HG03571 (cell line): ENCODE results near the gene TRERF1.
"Not testable (repeated sequence)": the region's sequence is repeated elsewhere in the genome, so short reads cannot be mapped to it uniquely, and the experiment has no call there.

Experiments
- ATAC-seq: cut with Tn5 transposase; IDR thresholded peaks from one replicate; pipeline ENCODE4 v1.9.1; 2021; ENCODE audit not compliant: unreplicated experiment

Gene TRERF1

DNA sequence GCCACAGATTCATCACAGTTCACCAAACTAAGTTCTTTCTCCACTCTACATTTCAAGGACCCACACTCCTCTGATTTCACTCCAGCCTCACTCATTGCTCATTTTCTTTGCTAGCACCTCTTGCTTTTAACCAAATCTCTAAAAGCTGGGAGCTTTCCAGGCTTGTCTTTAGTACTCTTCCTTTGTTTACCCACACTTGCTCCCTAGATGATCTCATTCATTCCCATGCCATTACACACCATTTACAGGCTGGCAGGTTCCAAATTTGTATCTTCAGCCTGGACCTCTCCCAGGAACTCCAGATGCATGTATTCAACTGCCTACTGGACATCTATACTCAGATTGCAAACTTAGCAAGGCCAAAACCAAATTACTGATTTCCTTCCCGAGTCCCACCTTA is 251.7 kb downstream of the TRERF1 start:
- no peak for ATAC-seq

DNA sequence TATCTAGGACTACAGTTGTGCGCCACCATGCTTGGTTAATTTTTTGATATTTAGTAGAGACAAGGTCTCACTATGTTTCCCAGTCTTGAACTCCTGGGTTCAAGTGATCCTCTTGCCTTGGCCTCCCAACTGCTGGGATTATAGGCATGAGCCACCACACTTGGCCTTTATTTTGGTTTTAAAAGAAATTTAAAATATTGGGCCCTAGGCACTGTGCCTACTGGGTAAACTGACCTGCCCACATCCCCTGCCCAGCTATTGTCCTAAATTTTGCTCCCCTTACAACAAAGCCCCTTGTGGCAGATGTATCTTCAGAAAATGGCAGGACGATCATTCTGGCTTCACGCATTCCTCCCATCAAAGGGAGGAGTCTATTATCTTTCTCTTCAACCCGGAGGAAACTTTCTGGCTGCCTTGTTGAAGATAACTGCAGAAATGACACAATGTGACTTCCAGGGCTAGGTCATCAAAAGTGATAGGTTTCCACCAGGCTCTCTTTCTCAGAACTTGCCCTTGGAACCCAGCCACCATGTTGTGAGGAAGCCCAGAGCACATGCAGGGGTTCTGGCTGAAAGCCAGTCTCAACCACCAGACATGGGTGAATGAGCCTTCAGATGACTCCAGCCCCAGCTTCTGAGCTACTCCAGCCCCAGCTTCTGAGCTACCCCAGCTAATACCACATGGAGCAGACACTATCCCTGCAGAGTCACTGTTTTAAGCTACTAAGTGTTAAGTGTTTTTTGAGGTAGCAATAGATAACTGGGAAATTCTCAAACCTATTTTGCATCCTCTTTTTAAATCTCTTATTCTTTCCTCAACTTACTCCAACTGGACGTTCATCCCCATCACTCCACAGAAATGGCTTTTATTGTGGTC is 252.4 kb downstream of the TRERF1 start:
- ATAC-seq = no peak

DNA sequence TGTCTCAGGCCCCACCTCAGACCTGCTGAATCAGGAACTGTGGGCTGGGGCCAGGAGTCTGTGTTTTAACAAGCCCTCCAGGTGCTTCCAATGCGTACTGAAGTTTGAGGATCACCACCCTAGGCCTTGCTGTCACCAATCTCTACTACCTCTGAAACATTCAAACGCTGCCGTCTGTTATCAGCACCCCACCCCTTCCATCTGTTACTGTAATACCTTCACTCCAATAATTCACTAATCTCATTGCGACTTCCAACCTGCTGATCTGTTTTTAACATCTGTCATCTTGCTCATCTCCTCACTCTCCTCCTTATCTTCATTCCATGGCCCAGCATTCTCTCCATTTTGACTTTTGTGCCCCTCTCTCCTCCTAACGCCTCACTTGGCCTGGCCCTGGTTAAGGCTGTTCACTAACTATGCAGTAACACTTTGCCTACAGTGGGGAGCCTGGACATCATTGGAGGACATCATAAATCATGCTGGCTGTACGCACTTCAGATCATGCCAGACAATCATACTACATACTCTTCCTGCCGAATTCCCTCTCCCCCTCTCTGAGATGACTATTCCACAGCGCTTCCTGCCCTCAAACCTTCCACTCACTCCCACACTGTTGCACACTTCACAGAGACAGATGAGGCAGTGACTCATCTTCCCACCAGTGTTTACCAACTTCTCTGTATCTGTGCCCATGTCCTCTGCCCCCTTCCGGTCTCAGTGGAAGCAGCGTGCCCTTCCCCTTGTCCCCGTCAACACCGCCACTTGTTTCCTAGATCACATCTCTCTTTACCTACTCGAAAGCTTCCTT is 254.0 kb downstream of the TRERF1 start:
- ATAC-seq = no peak

DNA sequence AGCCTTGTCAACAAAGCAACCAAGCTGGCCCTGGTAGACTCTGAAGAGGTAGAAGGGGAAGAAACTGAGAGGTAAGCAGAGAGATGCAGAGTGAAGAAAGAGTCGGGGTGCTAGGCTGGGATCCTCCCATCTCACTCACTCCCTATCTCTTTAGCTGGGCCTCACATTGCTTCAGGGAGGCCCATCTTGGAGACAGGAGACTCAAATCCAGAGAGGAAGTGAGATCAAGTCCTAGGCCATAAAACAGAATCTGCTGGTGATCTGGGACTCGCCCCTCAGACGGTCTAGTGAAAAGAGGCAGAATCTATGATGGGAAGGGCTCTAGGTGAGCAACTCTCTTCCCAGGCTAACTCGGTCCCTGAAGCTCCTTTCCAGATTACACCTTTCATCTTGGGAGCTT is 256.3 kb downstream of the TRERF1 start:
- ATAC-seq = no peak

DNA sequence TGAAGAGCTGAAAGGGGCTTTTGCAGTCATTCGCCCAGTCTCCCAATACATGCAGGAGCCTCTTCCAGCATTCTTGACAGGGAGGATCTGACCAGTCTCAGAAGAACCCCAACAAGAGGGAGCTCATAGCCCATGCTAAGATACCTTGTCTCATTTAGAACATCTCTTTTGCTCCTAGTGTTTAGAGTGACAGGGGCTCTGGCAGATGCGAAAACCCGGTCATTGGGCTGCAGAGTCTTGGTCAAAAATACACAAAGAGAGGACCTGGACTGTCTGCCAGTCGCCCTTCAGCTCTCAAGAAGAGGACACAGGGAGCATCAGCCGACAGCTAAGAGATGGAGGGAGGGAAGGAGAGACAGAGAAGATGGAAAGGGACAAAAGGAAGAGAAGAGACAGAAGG is 257.7 kb downstream of the TRERF1 start:
- no peak for ATAC-seq

DNA sequence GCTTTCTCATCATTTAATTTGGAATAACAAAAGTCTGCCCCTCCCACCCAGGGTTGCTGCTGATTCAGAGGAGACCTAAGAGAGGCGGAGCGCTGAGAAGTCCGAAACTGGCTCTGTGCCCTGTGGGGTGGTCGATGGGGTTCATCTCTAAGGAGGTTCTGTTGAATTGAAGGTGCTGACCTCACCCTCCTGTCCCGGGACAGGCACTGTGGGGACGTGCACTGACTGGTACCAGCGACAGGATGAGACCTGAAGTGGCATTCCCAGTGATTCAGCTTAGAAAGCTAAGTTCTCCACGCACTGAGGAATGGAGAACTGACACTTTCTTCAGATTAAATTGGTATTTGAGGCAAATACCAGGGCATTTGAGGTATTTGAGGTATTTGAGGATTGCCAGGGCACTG is 258.2 kb downstream of the TRERF1 start:
- no peak for ATAC-seq

DNA sequence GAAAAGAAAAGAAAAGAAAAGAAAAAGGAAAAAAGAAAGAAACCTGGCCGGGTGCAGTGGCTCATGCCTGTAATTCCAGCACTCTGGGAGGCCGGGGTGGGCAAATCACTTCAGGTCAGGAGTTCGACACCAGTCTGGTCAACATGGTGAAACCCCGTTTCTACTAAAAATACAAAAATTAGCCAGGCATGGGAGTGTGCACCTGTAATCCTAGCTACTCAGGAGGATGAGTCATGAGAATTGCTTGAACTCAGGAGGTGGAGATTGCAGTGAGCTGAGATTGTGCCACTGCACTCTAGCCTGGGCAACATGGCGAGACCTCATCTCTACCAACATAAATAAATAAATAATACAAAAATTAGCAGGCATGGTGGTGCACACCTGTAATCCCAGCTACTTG is 259.3 kb downstream of the TRERF1 start:
- ATAC-seq = not testable (repeated sequence)

DNA sequence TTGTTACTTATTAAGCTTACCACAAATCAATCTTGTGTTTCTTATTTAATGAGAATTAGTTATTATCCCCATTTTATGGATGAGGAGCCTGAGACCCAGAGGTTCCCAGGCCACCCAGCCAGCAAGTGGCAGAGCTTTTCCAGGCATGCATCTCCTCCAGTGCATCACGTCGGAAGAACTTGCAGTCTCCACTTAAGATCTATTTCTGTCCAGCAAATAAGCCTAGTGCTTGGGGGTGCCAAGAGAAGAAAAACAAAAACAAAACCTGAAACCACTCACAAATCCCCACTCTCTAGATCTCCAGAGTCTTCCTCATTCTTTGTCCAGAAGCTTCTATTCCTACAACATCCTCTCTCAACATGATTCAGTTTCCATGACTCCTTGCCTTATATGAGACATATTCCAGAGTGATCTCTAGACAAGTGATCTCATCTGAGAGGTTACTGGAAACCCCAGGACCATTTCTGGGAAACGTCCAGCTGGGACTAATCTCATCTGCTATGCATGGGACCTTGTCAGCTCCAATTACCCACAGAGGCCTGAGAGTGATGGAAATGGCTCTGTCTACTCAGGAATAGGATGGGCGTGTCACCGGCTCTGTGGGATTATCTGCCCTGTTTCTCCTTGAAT is 261.1 kb downstream of the TRERF1 start:
- no peak for ATAC-seq

DNA sequence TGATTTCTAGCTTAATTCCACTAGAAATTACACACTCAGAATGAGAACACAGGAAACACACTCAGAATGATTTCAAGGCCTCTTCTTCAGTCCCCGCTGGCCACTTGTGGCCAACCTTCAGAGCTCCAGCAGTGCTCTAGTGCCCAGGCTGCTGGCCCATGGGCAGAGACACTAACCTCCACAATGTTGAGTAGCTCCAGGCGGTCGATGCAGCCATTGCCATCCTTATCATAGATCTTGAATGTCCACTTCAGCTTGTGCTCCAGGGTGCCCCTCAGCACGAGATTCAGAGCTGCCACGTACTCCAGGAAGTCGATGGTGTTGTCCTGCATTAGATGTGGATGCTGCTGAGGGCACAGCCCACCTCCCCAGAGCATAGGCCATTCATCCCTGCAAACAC is 263.3 kb downstream of the TRERF1 start:
- no peak for ATAC-seq

DNA sequence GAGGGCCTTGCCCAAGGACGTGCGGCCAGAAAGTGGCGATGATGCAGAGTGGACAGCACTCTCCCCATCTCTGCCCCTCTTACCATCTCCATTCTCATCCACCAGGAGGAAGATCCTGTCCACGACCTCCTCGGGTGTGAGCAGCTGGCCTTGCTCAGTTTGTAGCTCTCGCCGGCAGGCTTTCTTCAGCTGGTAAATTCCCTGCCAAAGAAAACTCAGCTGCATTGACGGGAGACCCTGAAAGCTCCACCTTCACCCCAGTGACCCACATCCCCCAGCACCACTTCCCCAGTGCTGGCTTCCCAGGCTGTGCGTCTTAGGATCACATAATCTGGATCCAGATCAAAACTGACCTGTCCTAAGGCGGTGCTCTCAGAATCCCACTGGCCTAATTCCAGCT is 266.1 kb downstream of the TRERF1 start:
- no peak for ATAC-seq

DNA sequence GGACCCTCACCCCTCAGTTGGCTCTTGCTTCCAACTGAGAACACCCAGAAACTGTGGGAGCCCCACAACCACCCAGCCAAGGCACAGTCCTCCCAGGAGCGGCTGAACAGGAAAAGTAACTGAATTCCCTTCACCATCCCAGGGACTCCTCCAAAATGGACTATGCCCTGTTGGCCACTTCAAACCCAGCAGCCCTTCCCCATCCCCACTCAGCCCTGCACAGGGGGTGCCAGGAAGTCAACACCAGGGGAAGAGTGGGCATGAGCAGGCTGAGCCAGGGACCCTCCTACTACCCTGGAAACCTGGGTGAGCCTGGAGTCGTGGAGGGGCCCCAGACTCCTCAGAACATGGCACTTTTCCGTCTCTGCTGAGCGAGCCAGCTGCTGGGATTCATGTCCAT is 267.3 kb downstream of the TRERF1 start:
- ATAC-seq = no peak

DNA sequence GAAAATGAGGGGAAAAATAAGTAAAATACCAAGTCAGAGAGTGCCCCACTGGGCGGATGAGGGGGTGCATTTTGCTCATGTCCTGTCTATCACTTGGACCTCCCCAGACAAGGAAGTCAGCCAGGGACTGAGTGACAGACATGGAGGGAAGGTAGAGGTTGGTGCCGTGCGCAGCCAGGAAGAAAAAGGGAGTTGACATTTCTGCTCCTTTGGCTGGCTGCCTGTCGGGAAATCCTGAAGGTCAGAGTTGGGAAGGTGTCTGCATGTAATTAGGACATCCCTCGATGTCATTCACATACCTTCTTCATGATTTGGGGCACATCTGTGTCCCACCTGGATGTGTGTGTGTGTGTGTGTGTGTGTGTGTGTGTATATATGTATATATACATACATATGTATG is 269.6 kb downstream of the TRERF1 start:
- ATAC-seq = no peak

DNA sequence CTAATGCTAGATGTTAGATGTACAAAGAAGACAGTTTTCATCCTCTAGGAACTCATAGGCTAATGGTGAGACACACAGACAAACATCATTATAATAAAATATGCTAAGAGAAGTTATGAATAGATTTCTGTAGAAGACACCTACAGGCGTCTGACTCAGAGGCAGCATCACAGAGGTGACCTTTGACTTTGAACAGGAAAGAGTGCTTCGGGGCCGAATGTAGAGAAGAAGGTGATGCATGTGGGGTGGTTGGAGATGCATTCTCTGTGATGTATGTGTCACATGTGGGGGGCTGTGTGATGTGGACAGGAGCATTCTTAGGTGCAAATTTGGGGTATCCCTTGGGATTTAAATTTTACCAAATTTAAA is 271.8 kb downstream of the TRERF1 start:
- ATAC-seq = no peak

DNA sequence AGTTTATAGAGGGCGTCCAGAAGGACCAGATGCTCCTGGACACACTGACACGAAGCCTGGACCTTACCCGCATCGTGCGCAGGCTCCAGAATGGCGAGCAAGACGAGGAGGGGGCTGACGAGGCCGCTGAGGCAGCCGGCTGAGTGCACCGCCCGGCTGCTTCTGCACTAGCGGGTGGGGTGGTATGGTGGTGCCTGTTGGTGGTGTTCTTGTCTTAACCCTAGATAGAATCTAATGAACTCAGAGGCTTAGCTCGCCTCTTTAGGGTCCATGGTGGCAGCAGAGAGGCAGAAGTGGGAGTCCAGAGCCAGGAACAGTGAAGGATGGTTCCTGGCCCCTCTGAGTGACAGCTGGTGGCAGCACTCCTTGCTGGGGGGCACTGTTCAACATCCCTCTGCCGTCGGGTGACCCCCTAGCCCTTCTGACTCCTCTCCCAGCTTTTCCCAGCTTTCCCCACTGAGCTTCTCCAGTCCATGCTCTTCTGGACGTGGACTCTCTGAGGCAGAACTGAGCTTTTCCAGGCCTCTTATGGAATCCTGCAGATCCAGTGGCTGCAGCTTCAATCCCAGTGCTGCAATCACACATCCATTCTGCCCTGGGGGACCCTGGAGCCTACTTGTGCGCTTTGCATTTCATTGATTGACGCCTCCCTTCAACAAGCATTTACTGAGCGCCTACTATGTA is 272.3 kb downstream of the TRERF1 start:
- ATAC-seq = no peak

DNA sequence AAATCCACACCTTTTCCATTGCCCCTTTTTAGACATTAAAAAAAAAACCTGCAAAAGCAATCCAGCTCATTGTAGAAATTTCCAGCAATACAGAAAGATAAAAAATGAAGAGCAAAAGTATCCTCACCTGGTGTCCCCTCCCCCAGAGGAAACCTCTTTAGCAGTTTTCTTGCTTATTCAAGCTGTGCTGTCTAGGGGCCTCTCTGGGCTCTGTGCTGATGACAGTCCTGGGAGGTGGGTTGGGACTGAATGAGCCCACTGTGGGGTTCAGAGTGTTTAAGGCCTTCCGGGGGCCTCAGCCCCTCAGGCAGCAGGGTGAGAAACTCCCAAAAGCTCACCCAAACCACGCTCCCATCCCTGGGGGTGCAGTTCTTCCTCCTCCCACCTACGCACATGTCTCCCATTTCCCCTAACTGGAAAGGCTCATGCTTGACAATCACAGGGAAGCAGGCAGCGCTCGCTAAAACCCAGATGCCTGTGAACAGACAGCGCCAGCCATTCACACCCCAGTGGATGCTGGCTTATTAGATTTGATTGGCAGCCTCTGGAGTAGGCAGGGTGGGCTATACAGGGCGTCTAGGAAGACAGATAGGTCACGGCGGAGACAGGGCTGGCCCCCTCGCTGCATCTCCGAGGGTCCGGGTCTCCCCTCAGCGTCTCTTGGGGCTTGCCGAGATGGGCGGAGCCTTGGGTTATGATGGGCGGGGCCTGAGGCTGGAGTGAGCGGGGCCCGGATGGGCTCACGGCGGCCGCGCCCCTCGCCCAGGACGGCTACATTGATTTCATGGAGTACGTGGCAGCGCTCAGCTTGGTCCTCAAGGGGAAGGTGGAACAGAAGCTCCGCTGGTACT is 274.0 kb downstream of the TRERF1 start:
- no peak for ATAC-seq

DNA sequence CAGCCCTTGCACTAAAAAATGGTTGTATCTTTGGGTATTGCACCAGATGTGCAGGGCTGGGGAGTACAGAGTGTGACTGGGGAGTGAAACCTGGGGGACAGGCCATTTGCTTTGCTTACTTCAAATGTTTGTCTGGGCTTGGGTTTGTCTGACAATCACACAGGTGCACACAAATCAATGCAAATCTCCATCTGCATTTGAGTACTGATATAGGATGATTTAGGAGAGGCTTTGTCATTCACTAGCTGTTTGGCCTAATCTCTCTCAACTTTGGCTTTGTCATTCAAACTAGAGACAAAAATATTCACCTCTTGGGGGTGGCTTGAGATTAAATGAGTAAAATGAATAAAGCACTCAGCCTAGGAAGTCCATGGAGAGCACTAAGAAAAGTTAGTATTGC is 274.7 kb downstream of the TRERF1 start:
- ATAC-seq = no peak

DNA sequence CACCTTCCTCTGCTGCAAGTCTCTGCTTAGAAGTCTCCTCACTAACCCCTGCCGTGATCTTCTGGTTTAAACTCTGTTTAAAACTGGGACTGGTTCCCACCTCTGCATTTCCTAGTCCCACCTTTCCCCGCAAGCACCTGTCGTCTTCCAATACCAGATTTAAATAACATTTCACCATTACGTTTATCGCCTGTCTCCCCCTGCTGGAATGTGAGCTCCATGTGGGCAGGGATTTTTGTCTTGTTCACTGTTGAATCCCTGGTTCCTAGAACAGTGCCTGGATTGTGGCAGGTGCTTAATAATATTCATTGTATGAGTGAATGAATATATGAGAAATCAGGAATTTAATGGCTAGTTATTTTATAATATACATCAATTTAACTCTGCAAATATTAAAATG is 275.9 kb downstream of the TRERF1 start:
- ATAC-seq = no peak
